Muscle layer of colon (tissue), 2 donors: ENCODE results near the gene BICRA.
"Not testable (repeated sequence)": the region's sequence is repeated elsewhere in the genome, so short reads cannot be mapped to it uniquely, and the experiment has no call there.

Experiments used
- H3K27ac ChIP-seq: one replicate; pipeline ENCODE4 v1.7.0; 2013; ENCODE audit warnings: low read depth, mild to moderate bottlenecking, low read length, moderate library complexity
- H3K27me3 ChIP-seq, 2 donors: one replicate each; pipeline ENCODE4 v1.7.0; 2013; ENCODE audit warnings: low read length in 2 of 2, mild to moderate bottlenecking in 2 of 2; ENCODE audit not compliant: insufficient read depth in 2 of 2, control insufficient read depth in 1 of 2
- H3K36me3 ChIP-seq: one replicate; pipeline ENCODE4 v1.7.0; 2013; ENCODE audit warnings: mild to moderate bottlenecking, low read length; ENCODE audit not compliant: insufficient read depth
- H3K4me1 ChIP-seq: one replicate; pipeline ENCODE4 v1.7.0; 2013; ENCODE audit warnings: mild to moderate bottlenecking, low read length; ENCODE audit not compliant: insufficient read depth
- H3K4me3 ChIP-seq, 2 donors: one replicate each; pipeline ENCODE4 v1.7.0; 2013; ENCODE audit warnings: low read length in 2 of 2, low read depth in 1 of 2, mild to moderate bottlenecking in 1 of 2, moderate library complexity in 1 of 2
- H3K9ac ChIP-seq: one replicate; pipeline ENCODE4 v1.7.0; 2013; ENCODE audit warnings: low read length
- H3K9me3 ChIP-seq: one replicate; pipeline ENCODE4 v1.7.0; 2013; ENCODE audit warnings: mild to moderate bottlenecking, low read length
- donor health status: abdominal sarcoma.
- donor health status: Adenocarcinoma of cecum.

The BICRA gene

GRCh38 chr19:47583161-47583560 is 25.8 kb upstream of the BICRA start:
- not testable (repeated sequence) for H3K27me3 ChIP-seq, H3K27ac ChIP-seq

DNA sequence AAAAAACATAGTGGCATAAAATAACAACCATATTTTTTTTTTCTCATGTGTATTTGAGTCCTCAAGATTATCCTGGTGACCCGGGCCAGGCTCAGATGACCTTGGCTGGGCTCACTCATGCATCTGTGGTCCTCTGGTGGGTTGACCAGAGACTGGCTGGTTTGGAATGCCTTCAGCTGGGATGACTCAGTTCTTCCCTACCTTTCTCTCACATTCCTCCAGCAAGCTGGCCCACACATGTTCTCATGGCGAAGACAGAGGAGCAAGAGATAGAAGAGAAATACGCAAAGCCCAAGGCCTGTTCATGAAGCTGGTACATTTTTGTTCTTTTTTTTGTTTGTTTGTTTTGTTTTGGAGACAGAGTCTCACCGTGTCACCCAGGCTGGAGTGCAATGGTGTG is 21.6 kb upstream of the BICRA start:
- no peaks in the 10 kb centered on the region for H3K36me3 ChIP-seq
- H3K9me3 ChIP-seq: no peaks in the 10 kb centered on the region

More at GRCh38 chr19:47583161-47583560, 25.8 kb upstream of the BICRA start:
- H3K9me3 ChIP-seq, H3K36me3 ChIP-seq, H3K9ac ChIP-seq, H3K4me3 ChIP-seq, H3K4me1 ChIP-seq: not testable (repeated sequence)

GRCh38 chr19:47589824-47590223 is 19.1 kb upstream of the BICRA start:
- no peak overlapping the region for H3K27ac ChIP-seq
- H3K9me3 ChIP-seq: no peaks in the 10 kb centered on the region
- no peak overlapping the region for H3K9ac ChIP-seq
- no peaks in the 10 kb centered on the region for H3K4me1 ChIP-seq
- H3K27me3 ChIP-seq: no peaks in the 10 kb centered on the region
- H3K36me3 ChIP-seq: no peaks in the 10 kb centered on the region
- no peak overlapping the region for H3K4me3 ChIP-seq

More for the DNA sequence above, 21.6 kb upstream of the BICRA start:
- H3K9ac ChIP-seq: no peak overlapping the region
- no peaks in the 10 kb centered on the region for H3K27me3 ChIP-seq
- H3K4me1 ChIP-seq: no peaks in the 10 kb centered on the region
- H3K27ac ChIP-seq: no peak overlapping the region
- no peak overlapping the region for H3K4me3 ChIP-seq

- Histone ChIP-seq H3K4me1 (no peaks in the 10 kb centered on the region), H3K27ac (no peak overlapping the region), H3K9ac (no peak overlapping the region), H3K9me3 (no peaks in the 10 kb centered on the region), H3K27me3 (no peaks in the 10 kb centered on the region), H3K36me3 (no peaks in the 10 kb centered on the region), H3K4me3 (no peak overlapping the region)
Observed at GRCh38 chr19:47593860-47594259, 15.1 kb upstream of the BICRA start.

DNA sequence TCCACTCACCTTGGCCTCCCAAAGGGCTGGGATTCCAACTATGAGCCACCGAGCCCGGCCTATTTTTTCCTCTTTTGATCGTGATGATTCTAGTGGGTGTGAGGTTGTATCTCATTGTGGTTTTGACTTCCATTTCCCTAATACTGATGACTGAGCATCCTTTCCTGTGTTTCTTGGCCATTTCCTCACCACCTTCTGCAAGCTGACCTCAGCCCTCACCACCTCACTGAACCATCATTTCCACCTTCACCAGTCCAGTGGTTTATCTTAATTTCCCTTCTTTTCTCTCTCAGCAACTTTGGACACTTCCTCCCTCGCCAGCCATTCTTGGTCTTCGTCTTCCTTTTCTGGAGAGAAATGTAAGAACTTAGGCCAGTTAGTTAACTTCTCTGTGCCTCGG is 13.0 kb upstream of the BICRA start:
- H3K4me3 ChIP-seq: no peak overlapping the region
- no peaks in the 10 kb centered on the region for H3K27me3 ChIP-seq
- H3K9me3 ChIP-seq: no peaks in the 10 kb centered on the region
- no peak overlapping the region for H3K9ac ChIP-seq
- peaks cover 6% of the 10 kb centered on the region for H3K4me1 ChIP-seq
- no peaks in the 10 kb centered on the region for H3K36me3 ChIP-seq
- H3K27ac ChIP-seq: no peak overlapping the region

GRCh38 chr19:47598407-47599349 is 10.3 kb upstream of the BICRA start:
- Histone ChIP-seq H3K27ac (peak overlapping the region; percentile 94), H3K4me3 (peak overlapping the region; percentile 3 to 58), H3K4me1 (peaks cover 6% of the 10 kb centered on the region), H3K27me3 (no peaks in the 10 kb centered on the region), H3K9me3 (no peaks in the 10 kb centered on the region), H3K9ac (peak overlapping the region; percentile 2), H3K36me3 (no peaks in the 10 kb centered on the region)

- H3K9me3 ChIP-seq, H3K9ac ChIP-seq, H3K4me1 ChIP-seq, H3K27me3 ChIP-seq, H3K36me3 ChIP-seq: not testable (repeated sequence)
- peak overlapping the region; percentile 94 for H3K27ac ChIP-seq
- H3K4me3 ChIP-seq: peak overlapping the region; percentile 44 to 49
Observed at GRCh38 chr19:47599671-47600245, 9.2 kb upstream of the BICRA start.

DNA sequence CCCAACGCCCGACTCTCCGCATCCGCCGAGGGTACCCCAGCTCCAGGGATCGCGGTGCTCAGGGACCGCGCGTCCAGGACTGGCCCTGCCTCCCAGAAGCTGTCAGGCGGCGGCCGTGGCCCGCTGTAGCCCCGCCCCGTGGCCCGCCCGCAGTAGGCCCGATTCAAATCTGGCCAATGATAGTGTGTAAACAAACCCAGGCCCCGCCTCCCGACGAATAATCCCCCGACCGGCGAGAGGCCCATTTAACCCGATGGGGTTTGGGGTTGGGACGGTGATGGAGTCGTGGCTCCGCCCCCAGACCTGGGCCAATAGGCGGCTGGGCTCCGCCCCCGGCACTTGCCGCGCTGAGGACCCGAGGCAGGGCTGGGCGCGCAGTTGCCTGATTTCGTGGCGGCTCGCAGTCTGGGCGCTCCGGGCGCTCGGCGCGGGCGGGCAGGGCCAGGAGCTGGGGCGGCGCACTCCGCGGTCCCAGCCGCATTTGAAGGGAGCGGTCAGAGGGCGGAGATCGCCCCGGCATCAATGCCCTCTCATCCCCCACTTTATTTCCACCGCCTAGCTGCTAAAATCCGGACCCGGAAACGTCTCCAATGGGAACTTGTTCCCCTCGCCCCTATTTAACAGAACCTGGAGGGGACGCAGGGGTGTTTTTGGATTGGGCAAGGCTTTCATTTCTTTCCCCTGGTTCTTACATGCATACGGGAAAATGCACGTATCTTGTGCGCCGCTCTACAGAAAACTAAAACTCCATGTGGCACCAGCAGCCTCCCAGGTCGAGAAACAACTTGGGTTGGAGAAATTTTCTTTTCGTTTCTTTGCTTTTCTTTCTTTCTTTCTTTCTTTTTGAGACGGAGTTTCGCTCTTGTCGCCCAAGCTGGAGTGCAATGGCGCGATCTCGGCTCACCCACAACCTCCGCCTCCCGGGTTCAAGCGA is 8.4 kb upstream of the BICRA start:
- no peaks in the 10 kb centered on the region for H3K36me3 ChIP-seq
- H3K27me3 ChIP-seq: no peaks in the 10 kb centered on the region
- H3K4me3 ChIP-seq: peak overlapping the region; percentile 59 to 70
- H3K4me1 ChIP-seq: peaks cover 6% of the 10 kb centered on the region
- H3K27ac ChIP-seq: peak overlapping the region; percentile 94
- peak overlapping the region; percentile 15 for H3K9ac ChIP-seq
- no peaks in the 10 kb centered on the region for H3K9me3 ChIP-seq

DNA sequence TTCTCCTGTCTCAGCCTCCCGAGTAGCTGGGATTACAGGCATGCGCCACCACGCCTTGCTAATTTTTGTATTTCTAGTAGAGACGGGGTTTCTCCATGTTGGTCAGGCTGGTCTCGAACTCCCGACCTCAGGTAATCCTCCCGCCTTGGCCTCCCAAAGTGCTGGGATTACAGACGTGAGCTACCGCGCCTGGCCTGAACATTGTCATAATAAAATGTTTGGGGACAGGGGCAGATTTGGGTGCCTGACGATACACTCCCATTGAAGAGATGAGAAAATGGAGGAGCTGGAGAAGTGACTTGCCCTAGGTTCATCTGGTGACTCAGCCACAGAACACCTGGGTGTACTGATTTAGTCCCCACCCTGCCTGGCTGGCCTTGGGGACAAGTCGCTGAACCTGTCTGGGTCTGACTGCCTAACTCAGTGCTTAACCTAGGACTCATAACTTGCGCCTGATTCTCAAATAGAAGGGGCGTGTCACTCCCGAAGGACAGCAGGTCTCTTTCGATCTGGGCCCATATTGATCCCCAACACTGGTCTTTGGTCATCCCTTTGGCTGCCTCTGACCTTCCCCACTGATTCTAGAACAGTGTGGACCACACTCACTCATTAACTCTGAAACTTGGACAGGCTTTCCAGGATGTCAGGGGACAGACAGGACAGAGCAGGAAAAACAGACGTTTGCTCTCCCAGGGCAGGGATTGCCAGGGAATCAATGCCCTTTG is 7.6 kb upstream of the BICRA start:
- Histone ChIP-seq H3K9me3 (no peaks in the 10 kb centered on the region), H3K9ac (no peak overlapping the region), H3K27me3 (no peaks in the 10 kb centered on the region), H3K4me3 (peak overlapping the region in 1 of 2 donors; percentile 70), H3K27ac (peak overlapping the region; percentile 83), H3K36me3 (no peaks in the 10 kb centered on the region), H3K4me1 (peaks cover 6% of the 10 kb centered on the region)

GRCh38 chr19:47603706-47604565 is 5.0 kb upstream of the BICRA start:
- Histone ChIP-seq H3K9me3 (no peaks in the 10 kb centered on the region), H3K27ac (no peak overlapping the region), H3K36me3 (no peaks in the 10 kb centered on the region), H3K9ac (no peak overlapping the region), H3K4me1 (peaks cover 6% of the 10 kb centered on the region), H3K27me3 (no peaks in the 10 kb centered on the region), H3K4me3 (no peak overlapping the region)
